ENCODE results near the gene ATP5F1E.
A peak's percentile ranks its signal among the peaks of the same experiment; 100 is the strongest.

Gene ATP5F1E

GRCh38 chr20:59010995-59011873 is 20.9 kb downstream of the ATP5F1E start:
- ATAC-seq (ENCODE audit: low read depth) (no peak), DNase-seq (ENCODE audit: low spot score in 2 of 2) (no peak)
- no peaks in the 10 kb centered on the region for H3K9me3 Mint-ChIP-seq
- no peak overlapping the region for H3K27ac Mint-ChIP-seq
- no peaks in the 10 kb centered on the region for H3K27me3 Mint-ChIP-seq
- H3K4me3 Mint-ChIP-seq = no peak overlapping the region
- peaks cover 31% of the 10 kb centered on the region for H3K4me1 Mint-ChIP-seq
- H3K36me3 Mint-ChIP-seq = peaks cover under 1% of the 10 kb centered on the region

DNA sequence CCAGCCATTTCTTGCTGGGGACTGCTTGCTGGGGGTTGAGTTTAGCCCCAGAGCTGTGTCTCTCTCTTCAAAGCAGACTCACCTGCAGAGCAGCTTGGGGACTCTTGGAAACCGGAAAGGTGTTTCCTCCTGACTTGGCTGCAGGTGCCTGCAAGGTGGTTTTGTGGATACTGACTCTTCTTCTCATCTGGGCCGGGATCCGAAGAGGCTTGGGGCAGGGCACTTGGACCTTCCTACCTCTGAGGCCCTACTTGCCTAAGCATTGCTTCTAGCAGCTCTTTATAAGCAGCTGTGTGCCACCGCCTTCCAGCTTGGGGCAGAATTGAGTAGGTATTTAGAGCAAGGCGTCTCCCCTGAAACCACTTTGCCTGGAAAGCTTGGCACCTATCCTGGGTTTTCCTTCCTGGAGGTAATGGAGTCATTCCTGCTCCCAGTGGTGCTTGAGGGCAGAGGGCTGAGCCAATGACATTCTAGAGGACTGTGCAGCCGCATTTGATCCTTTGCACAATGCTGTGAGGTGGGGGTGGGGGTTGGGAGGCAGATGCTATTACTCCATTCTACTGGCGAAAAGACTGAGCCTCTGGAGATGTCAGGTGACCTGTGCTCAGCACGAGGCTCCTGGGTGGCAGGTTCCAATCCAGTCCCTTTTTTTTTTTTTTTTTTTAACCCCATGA is 21.7 kb downstream of the ATP5F1E start:
- Mint-ChIP-seq H3K27ac (no peak overlapping the region), H3K27me3 (no peaks in the 10 kb centered on the region), H3K4me3 (no peak overlapping the region), H3K4me1 (peaks cover 31% of the 10 kb centered on the region), H3K9me3 (no peaks in the 10 kb centered on the region), H3K36me3 (peaks cover 4% of the 10 kb centered on the region)
- DNase-seq (ENCODE audit: low spot score in 2 of 2) (no peak), ATAC-seq (ENCODE audit: low read depth) (no peak)

DNA sequence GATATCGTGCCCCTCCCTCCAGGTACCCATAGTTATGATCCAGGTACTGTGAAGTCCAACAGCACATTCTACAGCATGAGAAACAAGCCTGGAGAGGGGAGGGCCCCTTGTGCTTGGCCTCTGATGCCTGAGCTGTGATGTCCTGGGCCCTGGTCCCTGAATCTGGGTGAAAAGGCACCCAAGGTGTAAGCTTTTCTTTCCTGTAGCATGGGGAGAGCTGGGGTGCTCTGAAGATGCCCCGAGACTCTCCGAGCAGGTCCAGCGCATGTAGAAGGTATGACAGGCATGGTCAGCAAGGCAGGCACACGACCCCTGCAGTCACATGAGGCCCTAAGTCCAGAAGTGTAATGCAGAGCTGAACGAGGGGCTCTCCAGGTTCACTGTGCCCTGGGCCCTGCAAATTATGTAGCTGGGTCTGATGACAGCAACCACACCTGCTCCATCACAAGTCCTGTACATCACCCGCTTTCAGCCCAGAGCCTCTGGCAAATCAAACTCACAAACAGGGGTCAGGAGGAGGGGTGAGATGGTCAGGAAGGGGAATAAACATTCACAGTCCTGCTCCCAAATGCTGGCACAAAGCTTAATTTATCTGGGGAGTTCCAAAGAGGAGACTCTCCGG is 23.3 kb downstream of the ATP5F1E start:
- peaks cover 9% of the 10 kb centered on the region for H3K36me3 Mint-ChIP-seq
- H3K27ac Mint-ChIP-seq = peak overlapping the region; percentile 94
- no peak overlapping the region for H3K4me3 Mint-ChIP-seq
- H3K27me3 Mint-ChIP-seq = no peaks in the 10 kb centered on the region
- ATAC-seq (ENCODE audit: low read depth) = no peak
- no peaks in the 10 kb centered on the region for H3K9me3 Mint-ChIP-seq
- DNase-seq (ENCODE audit: low spot score in 2 of 2) = no peak
- peaks cover 43% of the 10 kb centered on the region for H3K4me1 Mint-ChIP-seq

- peak; percentile 67 to 71 for DNase-seq (ENCODE audit: low spot score in 2 of 2)
- peaks cover 16% of the 10 kb centered on the region for H3K36me3 Mint-ChIP-seq
- peak overlapping the region; percentile 98 for H3K4me3 Mint-ChIP-seq
- H3K27me3 Mint-ChIP-seq = no peaks in the 10 kb centered on the region
- peak overlapping the region; percentile 94 for H3K27ac Mint-ChIP-seq
- peak; percentile 37 for ATAC-seq (ENCODE audit: low read depth)
- peaks cover 46% of the 10 kb centered on the region for H3K4me1 Mint-ChIP-seq
- H3K9me3 Mint-ChIP-seq = no peaks in the 10 kb centered on the region
Observed at GRCh38 chr20:59007665-59008511, 24.2 kb downstream of the ATP5F1E start.

GRCh38 chr20:59006864-59007664 is 25.1 kb downstream of the ATP5F1E start, which contains the start of gene CTSZ:
TSS of gene CTSZ (minus strand) at chr20:59007254. CDS start at chr20:59007128, 126 bp downstream.
- Mint-ChIP-seq H3K9me3 (no peaks in the 10 kb centered on the region), H3K27me3 (no peaks in the 10 kb centered on the region), H3K4me1 (peaks cover 52% of the 10 kb centered on the region)

GRCh38 chr20:59006167-59006863 is 25.8 kb downstream of the ATP5F1E start:
- Mint-ChIP-seq H3K4me1 (peaks cover 52% of the 10 kb centered on the region), H3K27ac (peak overlapping the region; percentile 96), H3K4me3 (peak overlapping the region; percentile 93), H3K9me3 (no peaks in the 10 kb centered on the region), H3K36me3 (peaks cover 27% of the 10 kb centered on the region), H3K27me3 (no peaks in the 10 kb centered on the region)
- ATAC-seq (ENCODE audit: low read depth) = no peak
- peak in 1 of 2 donors; percentile 30 for DNase-seq (ENCODE audit: low spot score in 2 of 2)

More at GRCh38 chr20:59006864-59007664, 25.1 kb downstream of the ATP5F1E start, which contains the start of gene CTSZ:
- peak within 1 kb of the TSS; percentile 98 for H3K4me3 Mint-ChIP-seq
- H3K36me3 Mint-ChIP-seq = peaks cover 23% of the 10 kb centered on the region
- DNase-seq (ENCODE audit: low spot score in 2 of 2) (peak in 1 of 2 donors; percentile 51), ATAC-seq (ENCODE audit: low read depth) (no peak)
- peak within 1 kb of the TSS; percentile 96 for H3K27ac Mint-ChIP-seq

- Mint-ChIP-seq H3K36me3 (peaks cover 27% of the 10 kb centered on the region), H3K4me1 (peaks cover 50% of the 10 kb centered on the region), H3K27me3 (no peaks in the 10 kb centered on the region), H3K27ac (peak overlapping the region; percentile 96), H3K4me3 (peak overlapping the region; percentile 93), H3K9me3 (no peaks in the 10 kb centered on the region)
- no peak for DNase-seq (ENCODE audit: low spot score in 2 of 2)
- no peak for ATAC-seq (ENCODE audit: low read depth)
Observed at GRCh38 chr20:59005523-59006166, 26.5 kb downstream of the ATP5F1E start.

- peak overlapping the region; percentile 93 for H3K4me3 Mint-ChIP-seq
- H3K27me3 Mint-ChIP-seq = no peaks in the 10 kb centered on the region
- no peaks in the 10 kb centered on the region for H3K9me3 Mint-ChIP-seq
- peaks cover 27% of the 10 kb centered on the region for H3K36me3 Mint-ChIP-seq
- DNase-seq (ENCODE audit: low spot score in 2 of 2) = peak; percentile 83 to 90
- H3K4me1 Mint-ChIP-seq = peaks cover 49% of the 10 kb centered on the region
- H3K27ac Mint-ChIP-seq = peak overlapping the region; percentile 96
- peak; percentile 68 for ATAC-seq (ENCODE audit: low read depth)
Observed at GRCh38 chr20:59004763-59005522, 27.2 kb downstream of the ATP5F1E start.

- DNase-seq (ENCODE audit: low spot score in 2 of 2) (no peak), ATAC-seq (ENCODE audit: low read depth) (peak; percentile 8)
- Mint-ChIP-seq H3K4me1 (peaks cover 46% of the 10 kb centered on the region), H3K36me3 (peaks cover 27% of the 10 kb centered on the region), H3K27me3 (no peaks in the 10 kb centered on the region), H3K27ac (peak overlapping the region; percentile 96), H3K4me3 (peak overlapping the region; percentile 93), H3K9me3 (no peaks in the 10 kb centered on the region)
Observed at GRCh38 chr20:59004493-59004762, 27.7 kb downstream of the ATP5F1E start.

DNA sequence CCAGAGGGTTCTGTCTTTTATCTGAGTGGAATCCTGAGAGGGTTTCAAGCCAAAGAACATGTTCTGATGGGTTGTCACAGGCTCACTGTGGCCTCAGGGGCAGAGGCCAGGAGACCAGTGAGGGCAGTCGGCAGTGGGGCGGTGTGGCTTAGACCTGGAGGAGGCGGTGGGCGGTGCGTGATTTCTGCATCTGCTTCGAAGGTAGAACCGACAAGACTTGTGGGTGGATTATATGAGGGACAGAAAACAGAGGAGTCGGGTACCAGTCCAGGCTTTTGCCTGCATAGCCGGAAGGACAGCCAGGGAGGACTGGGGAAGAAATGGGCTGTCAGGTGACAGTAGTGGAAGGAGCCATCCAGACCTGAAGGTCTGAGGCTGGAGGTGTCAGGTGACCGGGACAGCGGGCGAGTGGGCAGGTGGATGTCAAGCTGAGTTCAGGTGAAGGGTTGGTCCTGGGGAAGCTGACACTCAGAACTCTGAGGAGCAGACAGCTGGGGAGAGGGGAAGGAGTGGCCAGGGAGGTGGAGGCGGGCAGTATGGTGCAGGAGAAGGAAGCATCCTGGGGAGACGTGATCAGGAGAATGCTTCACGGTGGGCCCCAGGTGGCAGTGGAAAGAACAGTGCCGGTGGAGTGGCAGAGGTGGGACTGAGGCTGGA is 28.2 kb downstream of the ATP5F1E start:
- H3K36me3 Mint-ChIP-seq = peaks cover 27% of the 10 kb centered on the region
- no peaks in the 10 kb centered on the region for H3K27me3 Mint-ChIP-seq
- H3K27ac Mint-ChIP-seq = peak overlapping the region; percentile 96
- H3K9me3 Mint-ChIP-seq = no peaks in the 10 kb centered on the region
- no peak for DNase-seq (ENCODE audit: low spot score in 2 of 2)
- no peak for ATAC-seq (ENCODE audit: low read depth)
- H3K4me3 Mint-ChIP-seq = peak overlapping the region; percentile 93
- peaks cover 46% of the 10 kb centered on the region for H3K4me1 Mint-ChIP-seq

GRCh38 chr20:59002874-59003399 is 29.2 kb downstream of the ATP5F1E start:
- H3K27ac Mint-ChIP-seq = peak overlapping the region; percentile 96
- no peak for ATAC-seq (ENCODE audit: low read depth)
- no peak for DNase-seq (ENCODE audit: low spot score in 2 of 2)
- peaks cover 30% of the 10 kb centered on the region for H3K36me3 Mint-ChIP-seq
- peak overlapping the region; percentile 93 for H3K4me3 Mint-ChIP-seq
- H3K27me3 Mint-ChIP-seq = no peaks in the 10 kb centered on the region
- H3K9me3 Mint-ChIP-seq = no peaks in the 10 kb centered on the region
- H3K4me1 Mint-ChIP-seq = peaks cover 38% of the 10 kb centered on the region
